Suppressor macrophage (primary cell): Measurements from ENCODE around the gene ENOX2.
A peak's percentile ranks its signal among the peaks of the same experiment; 100 is the strongest.

Experiments
- DNase-seq, 4 experiments: peaks; one replicate each; pipeline ENCODE4 v3.0.0-alpha.2; 2020 to 2022

Gene ENOX2

DNA sequence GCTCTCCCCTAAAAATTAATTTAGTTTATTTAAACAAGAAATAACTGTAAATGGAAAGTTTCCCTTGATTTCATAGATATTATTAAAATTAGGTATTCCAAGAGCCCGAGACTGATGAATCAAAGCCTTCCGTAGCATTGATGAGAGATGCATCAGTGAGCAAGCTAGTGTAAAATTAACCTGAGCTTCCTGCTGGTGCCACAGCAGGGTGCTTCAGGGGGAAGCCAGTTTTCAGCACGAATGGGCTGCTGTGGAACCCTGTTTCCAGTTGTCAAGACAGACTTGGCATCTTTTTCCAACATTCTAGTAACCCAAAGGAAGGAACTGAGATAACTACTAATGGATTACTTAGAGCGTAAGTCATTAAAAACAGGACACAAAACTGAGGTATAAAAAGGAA is 279.5 kb downstream of the ENOX2 start:
- no peak for DNase-seq

DNA sequence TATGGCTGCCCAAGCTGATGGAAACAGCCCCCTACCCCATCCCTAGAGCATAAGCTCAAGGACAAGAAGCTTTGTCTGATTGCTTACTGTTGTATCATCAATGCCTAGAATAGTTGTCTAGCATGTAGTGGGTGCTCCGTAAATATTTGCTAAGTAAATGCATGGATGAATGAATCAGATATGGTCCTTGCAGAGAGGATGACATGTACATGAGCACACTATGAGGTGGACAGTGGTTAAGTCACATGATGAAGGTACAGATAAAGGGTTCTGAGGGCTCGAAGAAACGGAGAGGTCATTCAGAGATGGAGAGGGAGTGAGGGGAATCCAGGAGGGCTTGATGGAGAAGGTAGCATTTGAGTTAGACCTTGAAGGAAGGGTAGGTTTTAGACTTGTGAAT is 287.1 kb downstream of the ENOX2 start:
- DNase-seq = no peak

DNA sequence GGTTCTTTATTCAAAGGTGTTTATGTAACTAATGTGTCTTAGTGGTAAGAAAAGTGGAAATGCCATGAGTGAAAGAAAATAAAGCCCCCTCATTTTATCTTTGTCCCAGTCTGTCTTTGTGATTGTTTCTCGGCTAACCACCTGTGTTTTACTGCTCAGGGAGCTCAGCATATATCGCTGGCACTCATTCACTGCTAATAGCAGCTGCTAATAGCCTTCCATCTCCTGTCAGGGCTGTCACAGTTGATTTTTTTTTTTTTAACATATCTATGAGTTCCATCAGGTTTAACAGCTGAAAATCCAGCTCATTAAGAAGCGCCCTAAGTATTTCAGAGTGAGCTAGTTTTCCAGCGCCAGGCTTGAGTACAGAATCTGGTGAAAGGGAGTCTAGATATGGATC is 295.6 kb downstream of the ENOX2 start:
- DNase-seq = no peak

DNA sequence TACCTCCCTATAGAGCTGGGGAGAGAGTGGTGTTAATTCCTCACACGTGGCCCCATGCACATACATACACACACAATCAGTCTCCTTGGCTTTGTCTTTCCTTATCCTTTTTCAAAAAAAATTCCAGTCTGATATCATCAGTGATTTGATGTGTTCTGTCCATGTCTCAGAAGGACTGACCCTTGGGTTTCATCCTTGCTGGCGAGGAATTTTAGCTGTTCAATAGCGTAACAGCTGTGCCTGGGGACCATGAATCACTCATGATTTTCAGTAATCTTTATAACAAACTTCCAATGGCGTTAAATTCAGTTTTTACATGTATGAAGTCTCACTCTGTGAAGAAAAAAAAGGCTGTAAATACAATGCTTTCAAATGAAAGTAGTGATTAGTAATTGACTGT is 296.6 kb downstream of the ENOX2 start:
- no peak for DNase-seq

DNA sequence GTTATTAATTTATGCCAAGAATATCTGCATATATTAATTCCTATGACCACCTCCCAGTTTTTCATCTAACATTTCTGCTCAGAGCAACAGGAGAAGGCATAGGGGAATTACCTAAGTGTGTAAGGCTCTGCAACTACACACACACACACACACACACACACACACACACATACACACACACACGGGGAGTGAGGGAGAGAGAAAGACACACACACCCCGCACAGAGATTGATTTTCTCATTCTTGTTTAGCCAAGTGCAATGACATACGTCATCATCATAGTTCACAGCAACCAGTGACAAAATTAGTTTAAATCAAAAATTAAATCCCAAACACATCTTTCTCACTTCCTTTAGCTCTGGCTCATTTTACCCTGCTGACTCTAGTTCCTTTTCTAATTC is 298.1 kb downstream of the ENOX2 start:
- DNase-seq = no peak

DNA sequence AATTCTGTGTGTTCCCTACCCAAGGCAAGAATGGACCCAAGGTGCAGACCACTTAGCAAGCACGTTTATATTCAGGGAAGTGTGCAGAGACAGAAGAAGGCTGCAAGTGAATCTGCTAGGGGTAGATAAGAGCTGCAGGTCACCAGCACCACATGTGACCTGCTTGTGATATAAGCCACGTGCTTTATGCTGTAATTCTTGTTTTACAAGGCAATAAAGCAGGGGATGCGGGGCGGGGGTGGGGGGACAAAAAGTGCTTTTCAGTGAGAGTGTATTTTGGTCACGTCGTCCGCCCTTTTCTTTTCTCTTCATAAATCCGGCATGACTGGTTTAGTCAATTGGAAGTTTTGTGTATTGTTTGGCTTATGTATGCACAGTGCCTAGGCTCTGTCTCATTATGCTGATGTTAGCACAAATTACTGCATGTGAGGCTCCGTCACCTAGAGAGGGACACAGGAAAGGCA is 308.5 kb downstream of the ENOX2 start:
- DNase-seq = no peak

DNA sequence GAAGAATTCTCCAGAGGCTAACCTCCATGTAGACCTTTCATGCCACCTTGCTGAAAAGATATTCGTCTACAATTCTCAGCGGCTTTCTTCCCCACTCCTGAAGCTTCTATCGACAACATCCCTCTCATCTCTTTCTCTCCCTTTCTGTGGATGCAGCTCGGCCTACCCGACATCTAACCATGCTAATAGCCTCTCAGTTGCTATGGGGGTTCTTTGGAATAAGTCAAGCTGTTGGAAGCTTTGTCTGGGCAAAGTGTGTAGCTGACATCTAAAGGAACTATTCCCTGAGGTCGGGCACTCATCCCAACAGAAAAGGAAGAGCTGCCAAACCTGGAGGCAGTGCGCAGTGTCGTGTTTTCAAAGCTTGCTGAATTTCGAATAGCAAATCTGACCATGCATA is 309.1 kb downstream of the ENOX2 start:
- DNase-seq = no peak

DNA sequence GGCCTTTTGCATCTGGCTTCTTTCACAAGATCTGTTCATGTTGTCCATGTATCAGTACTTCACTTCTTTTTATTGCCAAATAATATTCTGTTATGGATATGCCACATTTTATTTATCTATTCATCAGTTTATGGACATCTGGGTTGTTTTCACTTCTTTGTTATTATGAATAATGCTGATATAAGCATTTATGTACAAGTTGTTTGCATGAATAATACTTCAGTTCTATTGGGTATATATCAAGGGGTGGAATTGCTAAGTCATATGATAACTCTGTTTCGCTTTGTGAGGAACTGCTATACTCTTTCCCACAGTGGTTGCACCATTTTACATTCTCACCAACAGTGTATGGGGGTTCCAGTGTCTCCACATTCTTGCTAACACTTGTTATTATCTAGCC is 310.8 kb downstream of the ENOX2 start:
- DNase-seq = no peak

DNA sequence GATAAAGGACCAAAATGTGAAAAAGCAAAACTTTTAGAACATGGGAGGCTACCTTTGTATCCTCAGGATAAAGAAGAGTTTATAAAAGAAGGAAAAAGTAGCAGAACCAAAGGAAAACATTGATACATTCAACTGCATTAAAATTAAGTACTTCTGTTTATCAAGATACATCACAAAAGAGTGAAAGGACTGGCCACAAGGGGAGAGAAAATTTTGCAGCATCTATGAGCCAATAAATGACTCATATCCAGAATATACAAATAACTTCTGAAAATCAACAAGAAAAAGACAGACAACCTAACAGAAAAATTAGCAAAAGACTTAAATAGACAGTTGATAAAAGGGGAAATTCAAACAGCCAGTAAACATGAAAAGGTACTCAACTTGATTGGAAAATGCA is 324.1 kb downstream of the ENOX2 start:
- no peak for DNase-seq

DNA sequence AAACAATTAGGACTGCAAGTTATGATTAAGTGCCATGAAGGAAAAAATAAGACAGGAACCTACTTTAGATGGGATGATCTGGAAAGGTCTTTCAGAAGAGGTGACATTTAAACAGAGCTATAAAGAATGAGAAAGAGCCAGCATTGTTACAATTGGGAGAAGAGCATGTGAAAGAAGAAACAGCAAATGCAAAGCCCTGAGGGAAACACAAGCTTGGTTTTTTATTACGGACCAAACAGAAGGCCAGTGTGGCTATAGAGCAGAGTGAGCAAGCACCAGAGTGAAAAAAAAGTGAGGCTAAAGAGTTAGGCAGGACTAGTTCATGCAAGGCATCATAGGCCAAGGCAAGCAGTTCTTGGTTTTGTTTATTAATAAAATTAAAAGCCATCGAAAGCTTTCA is 325.6 kb downstream of the ENOX2 start:
- DNase-seq = no peak

DNA sequence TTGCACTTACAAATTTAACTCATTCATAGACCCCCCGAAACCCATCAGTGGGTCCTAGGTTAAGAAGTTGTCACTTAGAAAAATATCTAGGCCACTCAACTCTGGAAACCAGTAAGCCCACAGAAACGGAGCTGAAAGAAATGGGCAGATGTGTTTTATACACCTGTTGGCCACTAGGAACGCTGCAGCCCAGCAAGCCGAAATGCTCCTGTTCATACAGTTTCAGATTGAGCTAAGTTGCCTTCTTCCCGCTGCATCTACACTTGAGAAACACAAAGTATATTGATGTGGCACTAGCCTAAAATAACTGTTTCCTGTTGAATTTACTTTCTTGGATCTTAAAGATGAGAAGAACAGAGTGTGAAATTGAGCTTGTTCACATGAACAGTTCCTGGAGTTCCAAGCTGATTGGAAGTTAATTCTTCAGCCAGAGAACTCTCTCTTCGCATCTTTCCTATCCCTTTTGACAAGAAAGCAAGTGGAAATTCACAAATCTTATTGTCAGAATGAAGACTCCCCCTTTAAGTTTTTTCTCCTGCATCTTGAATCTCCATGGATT is 327.1 kb downstream of the ENOX2 start:
- DNase-seq = peak; percentile 5 to 44 (median 24)
